Measurements from ENCODE around the gene U2AF2. TPM values are rescaled to one million over a fixed set of nuclear protein-coding genes. Genes with fewer than 3 reads are reported as not detected.

The U2AF2 gene
- polyA plus RNA-seq, 3 donors, result 5.3 to 166 (median 5.4) TPM

- Histone ChIP-seq H3K27ac (ENCODE audit: low read depth in 1 of 2, low read length in 2 of 2) (peak overlapping the region; percentile 83 to 84), H3K9me3 (replicated peaks in 1 of 2; ENCODE audit: control insufficient read depth in 1 of 2, insufficient read depth in 1 of 2, low read length in 2 of 2) (no peaks in the 10 kb centered on the region), H3K4me1 (ENCODE audit: control insufficient read depth in 1 of 2, insufficient read depth in 2 of 2, low read length in 2 of 2) (peaks cover 64 to 76% of the 10 kb centered on the region in 2 donors), H3K36me3 (replicated peaks in 1 of 2; ENCODE audit: control insufficient read depth in 1 of 2, insufficient read depth in 2 of 2, low read length in 2 of 2) (peaks cover 7 to 8% of the 10 kb centered on the region in 2 donors), H2AFZ (ENCODE audit: insufficient read depth, low read depth, low read length, poor library complexity, severe bottlenecking) (no peak overlapping the region), H4K20me1 (ENCODE audit: insufficient read depth, low read length) (no peaks in the 10 kb centered on the region), H3K27me3 (ENCODE audit: control insufficient read depth in 2 of 2, insufficient read depth in 2 of 2, low read length in 2 of 2) (no peaks in the 10 kb centered on the region), H3K4me2 (replicated peaks; ENCODE audit: extremely low read depth, low read length, poor library complexity, severe bottlenecking) (peak overlapping the region; percentile 71), H3K79me2 (ENCODE audit: insufficient read depth, low read length) (peaks cover 17% of the 10 kb centered on the region), H3K9ac (ENCODE audit: insufficient read depth, low read length, poor library complexity, severe bottlenecking) (no peak overlapping the region), H3K4me3 (replicated peaks in 1 of 3; ENCODE audit: low read depth in 2 of 3, low read length in 3 of 3) (no peak overlapping the region)
- Mint-ChIP-seq H3K9me3 (peaks cover 0 to 4% (median 0%) of the 10 kb centered on the region in 7 donors), H3K36me3 (peaks cover 16 to 26% of the 10 kb centered on the region in 2 donors), H3K4me1 (peaks cover 62% of the 10 kb centered on the region), H3K4me3 (no peak overlapping the region), H3K27me3 (ENCODE audit: low read depth in 3 of 3) (peaks cover 0 to 8% (median 1%) of the 10 kb centered on the region in 3 donors), H3K27ac (peak overlapping the region in 4 of 7 donors; percentile 89 to 97 (median 93))
- 95% methylated on average over 37 of the region's 55 CpGs for WGBS (ENCODE audit: insufficient coverage)
- no peak for DNase-seq
- intact Hi-C loops (cut with micrococcal nuclease), result loop anchor here (2.0 to 5.0 kb wide), 2 partner anchors 15 to 34 kb away; no protein-coding TSS in a partner anchor
- TF ChIP-seq CTCF (IDR thresholded peaks at IDR 0.05), result no peak
Measured at GRCh38 chr19:55621673-55622231, 33.1 kb upstream of the U2AF2 start.

- H2AFZ ChIP-seq (ENCODE audit: insufficient read depth, low read depth, low read length, poor library complexity, severe bottlenecking), result no peak overlapping the region
- H3K36me3 ChIP-seq (replicated peaks in 1 of 2; ENCODE audit: control insufficient read depth in 1 of 2, insufficient read depth in 2 of 2, low read length in 2 of 2), result peaks cover 3% of the 10 kb centered on the region in 2 donors
- no peak for DNase-seq
- H4K20me1 ChIP-seq (ENCODE audit: insufficient read depth, low read length), result no peaks in the 10 kb centered on the region
- intact Hi-C loops (cut with micrococcal nuclease), result loop anchor here in 1 of 2 donors (5.0 kb wide), 1 partner anchor 35 kb away; no protein-coding TSS in a partner anchor
- no peak overlapping the region for H3K4me3 ChIP-seq (replicated peaks in 1 of 3; ENCODE audit: low read depth in 2 of 3, low read length in 3 of 3)
- H3K27ac ChIP-seq (ENCODE audit: low read depth in 1 of 2, low read length in 2 of 2), result no peak overlapping the region
- no peak overlapping the region for H3K4me3 Mint-ChIP-seq
- H3K9ac ChIP-seq (ENCODE audit: insufficient read depth, low read length, poor library complexity, severe bottlenecking), result no peak overlapping the region
- peaks cover 0 to 4% (median 0%) of the 10 kb centered on the region in 7 donors for H3K9me3 Mint-ChIP-seq
- peak overlapping the region in 3 of 7 donors; percentile 30 to 95 (median 41) for H3K27ac Mint-ChIP-seq
- peaks cover 60% of the 10 kb centered on the region for H3K4me1 Mint-ChIP-seq
- no peaks in the 10 kb centered on the region for H3K27me3 ChIP-seq (ENCODE audit: control insufficient read depth in 2 of 2, insufficient read depth in 2 of 2, low read length in 2 of 2)
- no peak for TF ChIP-seq CTCF (IDR thresholded peaks at IDR 0.05)
- WGBS (ENCODE audit: insufficient coverage), result 97% methylated on average over 35 of the region's 40 CpGs
- no peak overlapping the region for H3K4me2 ChIP-seq (replicated peaks; ENCODE audit: extremely low read depth, low read length, poor library complexity, severe bottlenecking)
- no peaks in the 10 kb centered on the region for H3K9me3 ChIP-seq (replicated peaks in 1 of 2; ENCODE audit: control insufficient read depth in 1 of 2, insufficient read depth in 1 of 2, low read length in 2 of 2)
- H3K27me3 Mint-ChIP-seq (ENCODE audit: low read depth in 3 of 3), result peaks cover 0 to 8% (median 1%) of the 10 kb centered on the region in 3 donors
- peaks cover 17% of the 10 kb centered on the region for H3K79me2 ChIP-seq (ENCODE audit: insufficient read depth, low read length)
- H3K4me1 ChIP-seq (ENCODE audit: control insufficient read depth in 1 of 2, insufficient read depth in 2 of 2, low read length in 2 of 2), result peaks cover 64 to 74% of the 10 kb centered on the region in 2 donors
- H3K36me3 Mint-ChIP-seq, result peaks cover 10 to 20% of the 10 kb centered on the region in 2 donors
Measured at GRCh38 chr19:55622242-55622969, 32.4 kb upstream of the U2AF2 start.

Measured in CD14-positive monocyte (primary cell).